CD4-positive, alpha-beta T cell (primary cell): Measurements from ENCODE around the gene COX19. TPM values are rescaled to one million over a fixed set of nuclear protein-coding genes. Genes with fewer than 3 reads are reported as not detected.

Experiments used
- ATAC-seq: fragments of 200-7000 bp; cut with Tn5 transposase; one replicate; pipeline ENCODE4 v1.10.0; 2022; ENCODE audit warnings: mild to moderate bottlenecking; ENCODE audit not compliant: poor library complexity
- CTCF ChIA-PET: fragments of 350-600 bp; sonication (Branson Sonifier 250); formaldehyde crosslinking; loops from one replicate; lab custom pipeline; 2021; ENCODE audit warnings: antibody characterized with exemption, inconsistent platforms; lab: Charles Lee
- POLR2A ChIA-PET: fragments of 350-600 bp; sonication (Branson Sonifier 250); formaldehyde crosslinking; loops from one replicate; lab custom pipeline; 2021; ENCODE audit warnings: antibody characterized with exemption, inconsistent platforms; lab: Charles Lee
- DNase-seq, 14 experiments: peaks; one replicate each; pipeline ENCODE4 v3.0.0-alpha.2; 2013 to 2020; ENCODE audit warnings: mixed read lengths in 2 of 14
- H3K27ac ChIP-seq, 2 donors: one replicate each; pipeline versions ENCODE4 v1.5.1 to v1.7.0; 2013; ENCODE audit warnings: low read length in 2 of 2, low read depth in 1 of 2, mild to moderate bottlenecking in 1 of 2
- H3K27me3 ChIP-seq, 2 experiments: 1 replicate in 1 of 2; 2 replicates in 1 of 2; pipeline versions ENCODE4 v1.6.1 to v1.7.0; 2013; ENCODE audit warnings: low read length in 2 of 2, control low read depth in 1 of 2, mild to moderate bottlenecking in 1 of 2, moderate library complexity in 1 of 2; ENCODE audit not compliant: insufficient read depth in 2 of 2, control insufficient read depth in 1 of 2
- H3K36me3 ChIP-seq: one replicate; pipeline ENCODE4 v1.6.1; 2013; ENCODE audit warnings: low read length, control low read depth; ENCODE audit not compliant: insufficient read depth
- H3K4me1 ChIP-seq: one replicate; pipeline ENCODE4 v1.6.1; 2013; ENCODE audit warnings: low read length, control low read depth; ENCODE audit not compliant: insufficient read depth
- H3K4me3 ChIP-seq: one replicate; pipeline ENCODE4 v1.5.1; 2013; ENCODE audit warnings: mild to moderate bottlenecking, low read length, moderate library complexity
- H3K9me3 ChIP-seq, 2 experiments: 1 replicate in 1 of 2; 2 replicates in 1 of 2; pipeline versions ENCODE4 v1.6.1 to v1.7.0; 2013; ENCODE audit warnings: low read length in 2 of 2, mild to moderate bottlenecking in 2 of 2, control low read depth in 1 of 2, moderate library complexity in 1 of 2; ENCODE audit not compliant: control insufficient read depth in 1 of 2, insufficient read depth in 1 of 2
- H3K27ac Mint-ChIP-seq: one replicate; pipeline ENCODE4 v1.8.0; 2020; ENCODE audit warnings: mixed read lengths
- H3K27me3 Mint-ChIP-seq: one replicate; pipeline ENCODE4 v1.8.0; 2021; ENCODE audit warnings: mixed read lengths
- H3K36me3 Mint-ChIP-seq: one replicate; pipeline ENCODE4 v1.8.0; 2021; ENCODE audit warnings: low read depth, mixed read lengths
- H3K4me1 Mint-ChIP-seq: one replicate; pipeline ENCODE4 v1.8.0; 2021; ENCODE audit warnings: low read depth, mixed read lengths
- H3K4me3 Mint-ChIP-seq: one replicate; pipeline ENCODE4 v1.8.0; 2020; ENCODE audit warnings: mild to moderate bottlenecking, mixed read lengths
- H3K9me3 Mint-ChIP-seq: one replicate; pipeline ENCODE4 v1.8.0; 2020; ENCODE audit warnings: mixed read lengths
- CTCF ChIP-seq: fragments of 200-600 bp; IDR thresholded peaks from one replicate; pipeline ENCODE4 v1.8.0; 2022; ENCODE audit warnings: antibody characterized with exemption, mild to moderate bottlenecking
- intact Hi-C, 2 experiments: fragments of 100-400 bp; cut with DNase I in 1 of 2; cut with micrococcal nuclease in 1 of 2; formaldehyde crosslinking; loops; one replicate each; pipeline versions ENCODE4 v1.15.1 to v1.9.0; 2023 to 2025; cut with DNase I, micrococcal nuclease
- total RNA-seq, 174 experiments: library from RNA in 2 of 174; stranded (reverse) in 2 of 174; gene quantifications; one replicate each; pipeline ENCODE4 v1.2.3 and lab custom pipeline; 2021 to 2026

Gene COX19
- total RNA-seq, 2 experiments from 2014 or later = 47.7 to 51.8 TPM

GRCh38 chr7:994592-995308 lies 19.4 kb upstream of the COX19 start:
- no peaks in the 10 kb centered on the region for H3K27me3 ChIP-seq
- Mint-ChIP-seq H3K27ac (no peak overlapping the region), H3K9me3 (no peaks in the 10 kb centered on the region), H3K27me3 (no peaks in the 10 kb centered on the region), H3K4me1 (peaks cover 6% of the 10 kb centered on the region), H3K4me3 (no peak overlapping the region), H3K36me3 (peaks cover 2% of the 10 kb centered on the region)
- TF ChIP-seq CTCF = no peak
- POLR2A ChIA-PET = interaction anchor here (0.9 to 2.4 kb wide), 5 partner anchors 50 to 118 kb away, joined by 3 to 38 read pairs (median 5); partner anchors contain the start of genes GET4 and GPR146
- peaks cover 12% of the 10 kb centered on the region for H3K36me3 ChIP-seq
- H3K4me1 ChIP-seq = peaks cover 12% of the 10 kb centered on the region
- intact Hi-C loops = no loop called here
- no peak overlapping the region for H3K27ac ChIP-seq
- H3K4me3 ChIP-seq = no peak overlapping the region
- no peaks in the 10 kb centered on the region for H3K9me3 ChIP-seq
- ATAC-seq (no peak), DNase-seq (no peak)
- CTCF ChIA-PET = interaction anchor here (1.5 to 9.5 kb wide), 3 partner anchors 26 to 69 kb away, joined by 4 to 220 read pairs (median 73); partner anchors contain the start of gene GPR146

- Histone ChIP-seq H3K4me3 (no peak overlapping the region), H3K27me3 (peaks cover 3 to 6% of the 10 kb centered on the region in 2 experiments), H3K27ac (no peak overlapping the region), H3K9me3 (peaks cover 0 to 4% of the 10 kb centered on the region in 2 experiments), H3K4me1 (peaks cover 12% of the 10 kb centered on the region), H3K36me3 (peaks cover 12% of the 10 kb centered on the region)
- Mint-ChIP-seq H3K27me3 (no peaks in the 10 kb centered on the region), H3K27ac (no peak overlapping the region), H3K36me3 (no peaks in the 10 kb centered on the region), H3K4me1 (peaks cover 6% of the 10 kb centered on the region), H3K9me3 (no peaks in the 10 kb centered on the region), H3K4me3 (no peak overlapping the region)
- DNase-seq (peak; percentile 91 to 98 (median 94)), ATAC-seq (peak; percentile 100)
- POLR2A ChIA-PET = interaction anchor here (0.6 to 2.4 kb wide), 6 partner anchors 18 to 73 kb away, joined by 3 to 38 read pairs (median 5); partner anchors contain the start of genes COX19 and GPR146
- intact Hi-C loops = loop anchor here (1.0 to 2.0 kb wide), 3 partner anchors 72 to 184 kb away; no protein-coding TSS in a partner anchor
- CTCF ChIA-PET = interaction anchor here (0.6 to 9.5 kb wide), 49 partner anchors 10 to 425 kb away, joined by 3 to 220 read pairs (median 4); partner anchors contain the start of genes COX19, CYP2W1, GPR146 and SUN1
- TF ChIP-seq CTCF = peak; percentile 100
Observed at GRCh38 chr7:992709-993607, 17.6 kb upstream of the COX19 start.
